Stimulated activated CD8-positive, alpha-beta memory T cell treated with anti-CD3 and anti-CD28 coated beads, Interleukin-7, amount 100 ng/mL, for 4 hours (primary cell): Measurements from ENCODE around the gene FIGNL2.

Experiments
- DNase-seq, 2 donors: peaks; one replicate each; pipeline ENCODE4 v3.0.0-alpha.2; 2020; ENCODE audit warnings: low read depth in 2 of 2

The FIGNL2 gene

DNA sequence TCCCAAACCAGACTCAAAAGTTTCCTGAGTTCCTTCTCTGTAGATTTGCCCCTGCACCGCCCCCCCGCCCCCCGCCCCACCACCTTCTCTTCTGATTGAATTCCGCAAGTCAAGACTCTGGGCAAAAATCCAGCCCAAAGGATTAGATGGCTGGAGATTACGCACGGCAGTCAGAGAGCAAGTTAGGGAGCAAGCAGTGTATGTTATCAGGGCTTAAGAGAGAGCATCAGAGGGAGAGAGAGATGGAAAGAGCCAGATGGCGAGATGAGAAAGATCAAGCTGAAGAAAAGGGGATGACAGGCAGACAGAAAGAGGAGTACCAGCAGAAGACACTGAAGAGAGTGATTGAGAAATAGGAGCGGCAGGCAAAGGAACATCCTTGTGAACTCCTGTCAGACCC lies 25.5 kb upstream of the FIGNL2 start:
- DNase-seq = no peak

- DNase-seq = no peak
Measured at GRCh38 chr12:51873251-51873994, 24.9 kb upstream of the FIGNL2 start.

GRCh38 chr12:51872689-51872981 lies 24.1 kb upstream of the FIGNL2 start:
- DNase-seq = no peak

GRCh38 chr12:51871918-51872688 lies 23.6 kb upstream of the FIGNL2 start:
- DNase-seq = no peak

GRCh38 chr12:51871126-51871525 lies 22.6 kb upstream of the FIGNL2 start:
- DNase-seq = no peak

DNA sequence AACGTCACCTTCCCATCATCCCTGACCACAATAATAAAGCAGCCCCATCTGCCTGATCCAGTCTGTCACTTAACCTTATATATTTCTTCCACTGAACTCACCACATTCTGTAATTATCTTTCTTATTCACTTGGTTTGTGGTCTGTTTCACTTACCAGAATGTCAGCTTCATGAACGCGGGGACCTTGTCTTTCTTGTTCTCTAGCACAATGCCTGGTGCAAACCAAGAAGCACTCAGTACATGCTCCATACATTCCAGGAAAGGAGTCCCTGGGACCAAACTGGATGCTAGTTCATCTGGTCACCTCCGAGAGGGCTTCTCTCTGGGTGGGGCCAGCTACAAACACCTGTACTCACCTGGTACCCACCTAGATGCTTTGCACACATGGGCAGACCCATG lies 22.0 kb upstream of the FIGNL2 start:
- no peak for DNase-seq

- no peak for DNase-seq
Measured at GRCh38 chr12:51869931-51870330, 21.4 kb upstream of the FIGNL2 start.

- DNase-seq = no peak
Measured at GRCh38 chr12:51869496-51869865, 21.0 kb upstream of the FIGNL2 start.

- no peak for DNase-seq
Measured at GRCh38 chr12:51868821-51869495, 20.4 kb upstream of the FIGNL2 start.

DNA sequence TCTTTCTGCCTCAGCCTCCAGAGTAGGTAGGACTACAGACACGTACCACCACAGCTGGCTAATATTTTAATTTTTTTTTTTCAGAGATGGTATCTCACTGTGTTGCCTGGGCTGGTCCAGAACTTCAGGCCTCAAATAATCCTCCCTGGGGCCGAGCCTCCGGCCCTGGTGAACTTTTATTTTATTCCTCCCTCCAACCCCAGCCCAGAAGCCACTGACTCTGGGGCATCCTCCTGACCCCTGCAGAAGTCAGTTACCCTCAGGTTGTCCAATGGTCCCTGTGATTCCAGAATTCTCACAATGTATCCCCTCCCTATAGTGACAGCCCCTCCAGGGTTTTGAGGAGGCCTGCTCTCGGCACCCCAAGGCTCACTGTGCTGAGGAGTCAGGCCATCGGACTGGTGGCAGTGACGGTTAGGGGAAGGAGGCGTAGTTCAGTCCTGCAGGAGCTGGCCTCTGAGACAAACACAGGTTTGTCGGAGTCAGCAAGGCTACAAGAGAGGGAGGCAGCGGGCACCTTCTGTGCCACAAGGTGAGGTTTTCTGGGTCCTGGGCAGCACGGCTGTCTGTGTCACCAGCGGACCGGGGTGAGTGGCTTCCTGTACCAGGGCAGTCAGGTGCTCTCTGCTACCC lies 19.4 kb upstream of the FIGNL2 start:
- DNase-seq = no peak

DNA sequence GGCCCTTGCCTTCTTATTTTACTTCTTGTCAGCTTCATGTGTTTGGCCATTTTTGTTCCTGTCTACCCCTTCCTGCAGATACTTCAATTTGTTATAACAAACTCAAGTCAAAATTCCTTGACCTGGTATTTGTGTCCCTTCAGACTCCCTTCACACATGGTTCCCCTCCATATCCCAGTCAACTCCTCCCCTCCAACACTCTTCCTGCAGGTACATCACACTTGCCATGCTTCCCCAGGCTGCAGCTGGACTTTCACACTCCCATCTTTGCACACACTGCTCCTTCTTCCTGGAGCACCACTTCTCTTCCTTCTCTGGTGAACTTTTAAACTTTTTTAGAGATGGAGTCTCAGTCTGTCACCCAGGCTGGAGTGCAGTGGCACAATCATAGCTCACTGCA lies 18.9 kb upstream of the FIGNL2 start:
- no peak for DNase-seq

DNA sequence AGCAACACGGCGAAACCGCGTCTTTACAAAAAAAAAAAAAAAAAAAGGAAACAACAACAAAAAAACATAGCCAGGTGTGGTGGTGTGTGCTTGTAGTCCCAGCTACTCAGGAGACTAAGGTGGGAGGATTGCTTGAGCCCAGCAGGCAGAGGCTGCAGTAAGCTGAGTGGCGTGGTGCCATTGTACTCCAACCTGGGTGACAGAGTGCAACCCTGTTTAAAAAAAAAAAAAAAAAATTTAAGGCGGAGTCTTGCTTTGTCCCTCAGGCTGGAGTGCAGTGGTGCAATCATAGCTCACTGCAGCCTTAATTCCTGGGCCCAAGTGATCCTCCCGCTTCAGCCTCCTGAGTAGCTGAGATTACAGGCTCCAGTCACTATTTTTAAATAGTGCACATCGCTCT lies 18.2 kb upstream of the FIGNL2 start:
- no peak for DNase-seq

GRCh38 chr12:51866324-51866723 lies 17.8 kb upstream of the FIGNL2 start:
- no peak for DNase-seq

GRCh38 chr12:51865757-51866270 lies 17.3 kb upstream of the FIGNL2 start:
- no peak for DNase-seq

- no peak for DNase-seq
Measured at GRCh38 chr12:51864833-51865670, 16.5 kb upstream of the FIGNL2 start.

GRCh38 chr12:51863933-51864832 lies 15.7 kb upstream of the FIGNL2 start:
- DNase-seq = no peak

DNA sequence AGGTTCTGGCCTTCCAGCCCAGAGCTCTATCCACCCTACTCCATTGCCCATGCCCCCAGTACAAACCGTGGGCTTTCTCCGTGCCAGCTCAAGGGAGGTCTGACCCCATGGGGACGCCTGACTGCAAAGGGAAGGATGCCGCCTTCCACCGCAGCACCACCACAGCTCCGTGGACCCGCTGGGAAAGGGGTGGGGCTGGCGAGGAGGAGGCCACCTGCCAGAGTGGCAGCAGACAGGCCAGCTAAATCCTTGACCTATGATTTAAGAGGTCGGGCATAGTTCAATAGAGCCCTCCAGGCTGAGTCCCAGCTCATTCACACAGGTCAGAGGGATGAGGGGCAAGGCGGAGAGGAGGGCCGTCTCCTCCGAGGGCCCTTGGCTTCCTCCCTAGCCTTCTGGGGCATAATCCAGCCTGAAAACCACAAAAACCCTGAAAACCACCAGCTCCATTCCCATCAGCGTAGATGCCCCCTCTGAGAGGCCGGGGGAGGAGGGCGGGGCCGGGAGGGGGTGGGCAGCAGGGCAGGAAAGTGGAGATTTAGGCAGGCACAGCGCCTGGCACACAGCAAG lies 14.9 kb upstream of the FIGNL2 start:
- no peak for DNase-seq

GRCh38 chr12:51862947-51863346 lies 14.4 kb upstream of the FIGNL2 start:
- no peak for DNase-seq

GRCh38 chr12:51860986-51861385 lies 12.5 kb upstream of the FIGNL2 start:
- no peak for DNase-seq
